Transverse colon (tissue), 4 donors: ENCODE measurements around the gene TSHZ3.

Experiments
- CTCF ChIP-seq, 5 experiments: fragments of 200-600 bp in 3 of 5; fragments of 450-650 bp in 2 of 5; sonication (generic) in 3 of 5; IDR thresholded peaks; 1 replicate in 2 of 5; 2 replicates in 3 of 5; pipeline ENCODE4 v1.5.1; 2016 to 2017; ENCODE audit warnings: antibody characterized with exemption in 5 of 5, inconsistent platforms in 3 of 5, mild to moderate bottlenecking in 2 of 5, moderate library complexity in 1 of 5
- POLR2A ChIP-seq: fragments of 450-650 bp; IDR thresholded peaks from one replicate; pipeline ENCODE4 v1.6.1; 2016; ENCODE audit warnings: antibody characterized with exemption, mild to moderate bottlenecking, moderate library complexity
- POLR2AphosphoS5 ChIP-seq, 3 donors: sonication (generic); formaldehyde crosslinking; IDR thresholded peaks; one replicate each; pipeline ENCODE4 v1.6.1; 2016; ENCODE audit warnings: antibody characterized with exemption in 3 of 3

DNA sequence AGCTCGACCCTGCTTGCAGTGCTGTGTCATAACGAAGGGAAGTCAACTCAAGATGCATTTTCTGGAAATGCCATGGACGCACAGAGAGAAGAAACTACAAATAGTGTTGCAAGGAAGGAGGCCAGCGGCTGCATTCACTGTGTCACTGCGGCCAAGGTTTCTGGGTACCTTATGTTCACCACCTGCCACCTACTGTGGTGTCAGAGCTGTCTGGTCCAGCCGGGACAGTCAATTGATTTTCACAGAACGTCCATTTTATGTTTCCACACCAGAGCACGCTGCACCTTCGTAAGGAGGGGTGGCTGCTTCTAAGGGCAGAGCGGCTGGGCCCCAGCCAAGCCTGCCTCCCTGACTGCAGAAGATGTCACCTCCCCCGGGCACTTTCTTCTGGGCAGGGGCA is 17.7 kb downstream of the TSHZ3 start:
- TF ChIP-seq CTCF (IDR thresholded peaks at IDR 0.05), result no peak
- no peak for TF ChIP-seq POLR2AphosphoS5 (IDR thresholded peaks at IDR 0.05)
- no peak for TF ChIP-seq POLR2A
